SK-N-MC (cell line): Measurements from ENCODE around the gene OR4F6.

Source experiments
- EZH2 ChIP-seq: fragments of 200-600 bp; sonication (generic); IDR thresholded peaks from one replicate; pipeline ENCODE4 v1.6.1; 2017; ENCODE audit warnings: antibody characterized with exemption
- POLR2AphosphoS5 ChIP-seq: IDR thresholded peaks from 2 replicates; pipeline ENCODE4 v1.6.1; 2012; ENCODE audit warnings: mild to moderate bottlenecking, low read depth, low read length, borderline replicate concordance

DNA sequence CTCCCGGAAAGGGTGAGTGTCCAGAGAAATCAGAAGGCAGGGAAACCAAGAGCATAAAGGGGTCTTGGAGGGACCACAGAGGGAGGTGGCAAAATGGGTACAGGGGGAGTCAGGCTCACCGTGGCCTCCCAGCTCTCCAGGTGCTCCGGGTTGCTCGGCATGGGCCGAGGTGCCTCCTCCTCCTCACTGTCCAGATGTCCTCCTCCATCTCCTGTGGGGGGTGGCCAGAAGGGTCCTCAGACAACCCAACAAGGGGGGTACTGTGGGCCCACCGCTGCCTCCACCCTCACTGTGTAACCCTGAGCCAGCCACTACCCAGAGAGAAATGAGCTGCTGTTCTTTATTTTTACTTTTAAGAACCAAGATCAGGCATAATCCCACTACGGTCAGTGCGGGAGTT, 30.4 kb upstream of the OR4F6 start:
- TF ChIP-seq EZH2 (no peak), POLR2AphosphoS5 (no peak)
